AG09319 (cell line): ENCODE data around the gene EIF4EBP2.

Source experiments
- DNase-seq: peaks from one replicate; pipeline ENCODE4 v3.0.0-alpha.2; 2010; ENCODE audit warnings: low read depth; ENCODE audit errors: extremely low read depth
- CTCF ChIP-seq: IDR thresholded peaks from 2 replicates; pipeline ENCODE4 v1.5.1; 2011; ENCODE audit warnings: low read depth, mild to moderate bottlenecking, inconsistent platforms, low read length, moderate library complexity

EIF4EBP2 gene

GRCh38 chr10:70465832-70466231 lies 61.9 kb downstream of the EIF4EBP2 start:
- DNase-seq, result no peak
- TF ChIP-seq CTCF, result no peak

GRCh38 chr10:70466951-70467350 lies 63.0 kb downstream of the EIF4EBP2 start:
- TF ChIP-seq CTCF, result no peak
- no peak for DNase-seq

GRCh38 chr10:70472799-70473454 lies 69.0 kb downstream of the EIF4EBP2 start:
- no peak for DNase-seq
- TF ChIP-seq CTCF, result no peak

GRCh38 chr10:70474780-70475179 lies 70.8 kb downstream of the EIF4EBP2 start:
- DNase-seq, result no peak
- TF ChIP-seq CTCF, result no peak

GRCh38 chr10:70475661-70476060 lies 71.7 kb downstream of the EIF4EBP2 start:
- no peak for DNase-seq

GRCh38 chr10:70476249-70477035 lies 72.5 kb downstream of the EIF4EBP2 start:
- TF ChIP-seq CTCF, result no peak
- no peak for DNase-seq

More at GRCh38 chr10:70475661-70476060, 71.7 kb downstream of the EIF4EBP2 start:
- TF ChIP-seq CTCF, result no peak

GRCh38 chr10:70477661-70478162 lies 73.8 kb downstream of the EIF4EBP2 start:
- no peak for TF ChIP-seq CTCF
- DNase-seq, result no peak
